Measurements from ENCODE around the gene RAD23A. TPM values are rescaled to one million over a fixed set of nuclear protein-coding genes. Genes with fewer than 3 reads are reported as not detected.

The RAD23A gene
- total and polyA plus RNA-seq, 9 of the 15 experiments (the other 6 are each of a cell fraction or from before 2014, with no cell fraction given): 9.5 to 181 (median 101) TPM

- peak; percentile 52; the same call in 1 of the 2 replicates for TF ChIP-seq ZBTB26 (CRISPR knock-in tag; IDR thresholded peaks at IDR 0.05)
- no peak for TF ChIP-seq HNRNPUL1 (IDR thresholded peaks at IDR 0.05; ENCODE audit: low read length)
- peak; percentile 57 for TF ChIP-seq SETDB1 (IDR thresholded peaks at IDR 0.05; ENCODE audit: low read length)
- no peak for TF ChIP-seq CBX2 (IDR thresholded peaks at IDR 0.05; ENCODE audit: insufficient read depth, low read length, poor library complexity, severe bottlenecking)
- no peak for TF ChIP-seq ZNF398 (CRISPR knock-in tag; IDR thresholded peaks at IDR 0.05)
- TF ChIP-seq ZBTB9 (CRISPR knock-in tag; IDR thresholded peaks at IDR 0.05): peak; percentile 96
- peak; percentile 81 for TF ChIP-seq ZNF766 (CRISPR knock-in tag; conservative IDR thresholded peaks at IDR 0.05)
- TF ChIP-seq HOXB6 (CRISPR knock-in tag; IDR thresholded peaks at IDR 0.05; ENCODE audit: borderline replicate concordance): no peak
- TF ChIP-seq RFX5 (IDR thresholded peaks at IDR 0.05; ENCODE audit: low read depth, low read length): peak; percentile 72; the same call in 1 of the 2 replicates
- TF ChIP-seq PCBP2 (IDR thresholded peaks at IDR 0.05; ENCODE audit: low read depth, low read length, poor library complexity, severe bottlenecking): no peak
- TF ChIP-seq POLR3G (IDR thresholded peaks at IDR 0.05; ENCODE audit: extremely low read depth, insufficient read length, insufficient replicate concordance): no peak
- TF ChIP-seq FOXJ3 (CRISPR knock-in tag; IDR thresholded peaks at IDR 0.05): no peak
- TF ChIP-seq MEIS2 (IDR thresholded peaks at IDR 0.05; ENCODE audit: partially characterized antibody): peak; percentile 94
- TF ChIP-seq NR3C1 (CRISPR knock-in tag; IDR thresholded peaks at IDR 0.05): no peak
- TF ChIP-seq HDAC3 (IDR thresholded peaks at IDR 0.05; ENCODE audit: borderline replicate concordance, partially characterized antibody): no peak
- TF ChIP-seq GTF2E2 (tag; IDR thresholded peaks at IDR 0.05): peak; percentile 89; the same call in 1 of the 2 replicates
- peak; percentile 99 for TF ChIP-seq CCNT2 (IDR thresholded peaks at IDR 0.05; ENCODE audit: borderline replicate concordance, extremely low read depth, insufficient read length, low read depth, low read length)
- no peak for TF ChIP-seq ZNF280A (IDR thresholded peaks at IDR 0.05; ENCODE audit: low read depth, partially characterized antibody)
- TF ChIP-seq ZNF668 (CRISPR knock-in tag; IDR thresholded peaks at IDR 0.05): no peak
- no peak for TF ChIP-seq MXI1 (IDR thresholded peaks at IDR 0.05; ENCODE audit: low read depth, low read length)
- no peak for TF ChIP-seq NUFIP1 (IDR thresholded peaks at IDR 0.05; ENCODE audit: partially characterized antibody)
These were observed at the start of gene RAD23A (continued) for GRCh38 chr19:12945479-12946091.

Measured in K562 (cell line).